Inflammatory macrophage (primary cell): ENCODE results near the gene CYP11A1.

Source experiments
- DNase-seq, 2 donors: peaks; one replicate each; pipeline ENCODE4 v3.0.0-alpha.2; 2020 to 2022

Gene CYP11A1

GRCh38 chr15:74347757-74348250 lies 19.6 kb downstream of the CYP11A1 start:
- no peak for DNase-seq

- DNase-seq = no peak
These were observed 22.4 kb downstream of the CYP11A1 start for GRCh38 chr15:74345051-74345450.

GRCh38 chr15:74343797-74344127 lies 23.7 kb downstream of the CYP11A1 start:
- DNase-seq = no peak

GRCh38 chr15:74343127-74343796 lies 24.2 kb downstream of the CYP11A1 start:
- DNase-seq = no peak

- DNase-seq = peak in 1 of 2 donors; percentile 22
These were observed 27.3 kb downstream of the CYP11A1 start for GRCh38 chr15:74340150-74340549.

- no peak for DNase-seq
These were observed 28.1 kb downstream of the CYP11A1 start for GRCh38 chr15:74339371-74339770.

GRCh38 chr15:74338676-74339075 lies 28.8 kb downstream of the CYP11A1 start:
- DNase-seq = no peak

- no peak for DNase-seq
These were observed 29.7 kb downstream of the CYP11A1 start for GRCh38 chr15:74337607-74338211.

GRCh38 chr15:74337146-74337545 lies 30.3 kb downstream of the CYP11A1 start:
- DNase-seq = no peak

GRCh38 chr15:74336061-74337005 lies 31.1 kb downstream of the CYP11A1 start:
- no peak for DNase-seq

- no peak for DNase-seq
These were observed 32.0 kb downstream of the CYP11A1 start for GRCh38 chr15:74335396-74335795.

- no peak for DNase-seq
These were observed 33.3 kb downstream of the CYP11A1 start for GRCh38 chr15:74334127-74334526.

- DNase-seq = no peak
These were observed 33.8 kb downstream of the CYP11A1 start for GRCh38 chr15:74333662-74334061.

- no peak for DNase-seq
These were observed 34.4 kb downstream of the CYP11A1 start for GRCh38 chr15:74333093-74333492.

GRCh38 chr15:74332611-74333010 lies 34.8 kb downstream of the CYP11A1 start:
- DNase-seq = no peak

- no peak for DNase-seq
These were observed 35.4 kb downstream of the CYP11A1 start for GRCh38 chr15:74332011-74332410.

- no peak for DNase-seq
These were observed 36.5 kb downstream of the CYP11A1 start for GRCh38 chr15:74330861-74331408.

GRCh38 chr15:74328331-74329056 lies 39.0 kb downstream of the CYP11A1 start:
- no peak for DNase-seq

- DNase-seq = no peak
These were observed 39.7 kb downstream of the CYP11A1 start for GRCh38 chr15:74327756-74328155.

- no peak for DNase-seq
These were observed 40.7 kb downstream of the CYP11A1 start for GRCh38 chr15:74326746-74327145.

GRCh38 chr15:74324714-74325113 lies 42.7 kb downstream of the CYP11A1 start:
- DNase-seq = no peak

- peak; percentile 19 to 56 for DNase-seq
These were observed 44.8 kb downstream of the CYP11A1 start for GRCh38 chr15:74322558-74323180.
